OCI-LY1 (cell line): ENCODE data around the gene ELFN1.

ENCODE experiments used
- EZH2 ChIP-seq: fragments of 200-600 bp; sonication (generic), shearing (Covaris generic); IDR thresholded peaks from 2 replicates; pipeline ENCODE4 v1.8.0; 2017; ENCODE audit warnings: borderline replicate concordance, mixed run types, mild to moderate bottlenecking, antibody characterized with exemption, low read length, moderate library complexity, mixed read lengths
- TF ChIP-seq, protein P1 (sequence below): fragments of 200-600 bp; sonication (generic), shearing (Covaris generic); IDR thresholded peaks from 2 replicates; pipeline ENCODE4 v1.5.1; 2017; ENCODE audit warnings: mild to moderate bottlenecking, antibody characterized with exemption, low read length, moderate library complexity, mixed read lengths

DNA sequence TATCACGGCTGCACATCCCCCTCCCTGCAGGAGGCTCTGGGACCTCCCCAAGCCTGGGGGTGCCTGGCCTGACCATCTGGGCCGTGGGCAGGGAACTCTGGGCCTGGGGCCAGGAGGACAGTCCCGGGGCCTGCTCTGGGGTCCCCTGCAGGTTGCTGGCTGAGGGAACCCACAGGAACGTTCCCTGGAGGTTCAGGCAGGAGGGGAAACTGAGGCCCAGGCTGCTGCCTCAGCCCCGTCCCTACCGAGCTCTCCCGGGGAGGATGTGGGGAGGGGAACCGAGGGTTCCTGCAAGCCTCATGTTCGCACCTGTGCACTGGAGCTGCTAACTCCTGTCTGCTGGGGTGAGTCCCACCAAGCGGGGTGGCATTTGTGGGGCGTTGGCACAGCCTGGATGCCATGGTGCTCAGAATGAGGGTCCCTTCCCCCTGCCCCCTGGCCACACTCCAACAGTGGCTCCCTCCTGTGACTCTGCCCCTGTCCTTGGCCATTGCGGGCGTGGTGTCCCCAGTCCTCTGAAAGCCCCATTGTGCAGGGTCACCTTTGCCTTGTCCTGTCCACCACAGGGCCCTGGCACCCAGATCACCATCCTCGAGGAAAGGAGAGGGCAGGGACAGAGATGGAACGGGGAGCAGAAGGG, 9.4 kb downstream of the ELFN1 start:
- TF ChIP-seq, protein P1, sequence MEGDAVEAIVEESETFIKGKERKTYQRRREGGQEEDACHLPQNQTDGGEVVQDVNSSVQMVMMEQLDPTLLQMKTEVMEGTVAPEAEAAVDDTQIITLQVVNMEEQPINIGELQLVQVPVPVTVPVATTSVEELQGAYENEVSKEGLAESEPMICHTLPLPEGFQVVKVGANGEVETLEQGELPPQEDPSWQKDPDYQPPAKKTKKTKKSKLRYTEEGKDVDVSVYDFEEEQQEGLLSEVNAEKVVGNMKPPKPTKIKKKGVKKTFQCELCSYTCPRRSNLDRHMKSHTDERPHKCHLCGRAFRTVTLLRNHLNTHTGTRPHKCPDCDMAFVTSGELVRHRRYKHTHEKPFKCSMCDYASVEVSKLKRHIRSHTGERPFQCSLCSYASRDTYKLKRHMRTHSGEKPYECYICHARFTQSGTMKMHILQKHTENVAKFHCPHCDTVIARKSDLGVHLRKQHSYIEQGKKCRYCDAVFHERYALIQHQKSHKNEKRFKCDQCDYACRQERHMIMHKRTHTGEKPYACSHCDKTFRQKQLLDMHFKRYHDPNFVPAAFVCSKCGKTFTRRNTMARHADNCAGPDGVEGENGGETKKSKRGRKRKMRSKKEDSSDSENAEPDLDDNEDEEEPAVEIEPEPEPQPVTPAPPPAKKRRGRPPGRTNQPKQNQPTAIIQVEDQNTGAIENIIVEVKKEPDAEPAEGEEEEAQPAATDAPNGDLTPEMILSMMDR = no peak
- TF ChIP-seq EZH2 = no peak
